ENCODE results near the gene GLIS2.

DNA sequence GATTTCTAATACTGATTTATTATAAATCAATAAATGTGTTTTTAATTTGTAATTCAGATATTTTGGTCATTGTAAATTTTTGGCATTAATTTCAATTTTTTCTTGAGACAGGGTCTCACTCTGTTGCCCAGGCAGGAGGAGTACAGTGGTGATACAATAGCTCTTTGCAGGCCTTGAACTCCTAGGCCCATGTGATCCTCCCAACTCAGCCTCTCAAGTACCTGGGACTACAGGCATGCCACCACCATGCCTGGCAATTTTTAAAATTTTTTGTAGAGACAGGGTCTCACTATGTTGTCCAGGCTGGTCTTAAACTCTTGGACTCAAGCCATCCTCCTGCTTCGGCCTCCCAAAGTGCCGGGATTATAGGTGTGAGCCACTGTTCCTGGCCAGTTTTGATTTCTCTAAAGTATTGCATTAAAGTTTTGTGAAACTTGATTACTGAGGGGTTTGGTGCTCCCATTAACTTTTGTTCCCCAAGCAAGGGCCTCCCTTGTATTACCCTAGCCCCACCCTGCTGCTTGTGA, 37.8 kb upstream of the GLIS2 start:
- TF ChIP-seq, protein P1, sequence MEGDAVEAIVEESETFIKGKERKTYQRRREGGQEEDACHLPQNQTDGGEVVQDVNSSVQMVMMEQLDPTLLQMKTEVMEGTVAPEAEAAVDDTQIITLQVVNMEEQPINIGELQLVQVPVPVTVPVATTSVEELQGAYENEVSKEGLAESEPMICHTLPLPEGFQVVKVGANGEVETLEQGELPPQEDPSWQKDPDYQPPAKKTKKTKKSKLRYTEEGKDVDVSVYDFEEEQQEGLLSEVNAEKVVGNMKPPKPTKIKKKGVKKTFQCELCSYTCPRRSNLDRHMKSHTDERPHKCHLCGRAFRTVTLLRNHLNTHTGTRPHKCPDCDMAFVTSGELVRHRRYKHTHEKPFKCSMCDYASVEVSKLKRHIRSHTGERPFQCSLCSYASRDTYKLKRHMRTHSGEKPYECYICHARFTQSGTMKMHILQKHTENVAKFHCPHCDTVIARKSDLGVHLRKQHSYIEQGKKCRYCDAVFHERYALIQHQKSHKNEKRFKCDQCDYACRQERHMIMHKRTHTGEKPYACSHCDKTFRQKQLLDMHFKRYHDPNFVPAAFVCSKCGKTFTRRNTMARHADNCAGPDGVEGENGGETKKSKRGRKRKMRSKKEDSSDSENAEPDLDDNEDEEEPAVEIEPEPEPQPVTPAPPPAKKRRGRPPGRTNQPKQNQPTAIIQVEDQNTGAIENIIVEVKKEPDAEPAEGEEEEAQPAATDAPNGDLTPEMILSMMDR (IDR thresholded peaks at IDR 0.05; ENCODE audit: low read depth, low read length): no peak
- TF ChIP-seq EZH2phosphoT487 (IDR thresholded peaks at IDR 0.05; ENCODE audit: low read depth): no peak

Measured in OCI-LY3 (cell line).